HepG2 (cell line): ENCODE results near the gene EIF4EBP3. TPM values are rescaled to one million over a fixed set of nuclear protein-coding genes. Genes with fewer than 3 reads are reported as not detected.

ENCODE experiments used
- DNMT3B ChIP-seq: conservative IDR thresholded peaks from 2 replicates; pipeline ENCODE4 v1.6.1; 2016; ENCODE audit warnings: missing biosample characterization, control low read depth
- GMEB1 ChIP-seq: sonication (generic); formaldehyde crosslinking; IDR thresholded peaks from 2 replicates; pipeline ENCODE4 v1.5.1; 2020; ENCODE audit warnings: missing genetic modification reagents, mild to moderate bottlenecking, borderline replicate concordance
- HMG20B ChIP-seq: conservative IDR thresholded peaks from 2 replicates; pipeline ENCODE4 v1.6.1; 2016; ENCODE audit warnings: missing genetic modification reagents, missing compliant biosample characterization
- HNF1A ChIP-seq, 2 experiments: sonication (generic) in 1 of 2; formaldehyde crosslinking in 1 of 2; IDR thresholded peaks; 2 replicates each; pipeline versions ENCODE4 v1.4.0 to v1.6.1; 2016 to 2020; ENCODE audit warnings: borderline replicate concordance in 1 of 2, low read depth in 1 of 2, mild to moderate bottlenecking in 1 of 2, missing genetic modification reagents in 1 of 2
- HOXA3 ChIP-seq: sonication (generic); formaldehyde crosslinking; IDR thresholded peaks from 2 replicates; pipeline ENCODE4 v1.5.0; 2020; ENCODE audit warnings: missing genetic modification reagents
- KDM6A ChIP-seq: IDR thresholded peaks from 2 replicates; pipeline ENCODE4 v1.6.1; 2016; ENCODE audit warnings: low read depth
- NAIF1 ChIP-seq: sonication (generic); formaldehyde crosslinking; IDR thresholded peaks from 2 replicates; pipeline ENCODE4 v1.5.0; 2020; ENCODE audit warnings: mild to moderate bottlenecking, missing genetic modification reagents, borderline replicate concordance
- SOX5 ChIP-seq: IDR thresholded peaks from 2 replicates; pipeline ENCODE4 v1.6.1; 2016; ENCODE audit warnings: borderline replicate concordance
- SOX6 ChIP-seq, 2 experiments: fragments of 450-650 bp in 1 of 2; sonication (generic) in 1 of 2; formaldehyde crosslinking in 1 of 2; IDR thresholded peaks; 2 replicates each; pipeline versions ENCODE4 v1.4.0 to v1.6.1; 2017 to 2020; ENCODE audit warnings: antibody characterized with exemption in 1 of 2, mild to moderate bottlenecking in 1 of 2, missing genetic modification reagents in 1 of 2
- ZBTB1 ChIP-seq: sonication (generic); formaldehyde crosslinking; IDR thresholded peaks from 2 replicates; pipeline ENCODE4 v1.4.0; 2020; ENCODE audit warnings: missing genetic modification reagents, borderline replicate concordance
- ZBTB3 ChIP-seq: sonication (generic); formaldehyde crosslinking; IDR thresholded peaks from 2 replicates; pipeline ENCODE4 v1.4.0; 2020; ENCODE audit warnings: low read depth, mild to moderate bottlenecking, moderate library complexity, missing genetic modification reagents, borderline replicate concordance
- ZFP41 ChIP-seq: sonication (generic); formaldehyde crosslinking; IDR thresholded peaks from 2 replicates; pipeline ENCODE4 v1.4.0; 2020; ENCODE audit warnings: mild to moderate bottlenecking, missing genetic modification reagents, borderline replicate concordance
- ZIK1 ChIP-seq: sonication (generic); formaldehyde crosslinking; IDR thresholded peaks from 2 replicates; pipeline ENCODE4 v1.5.0; 2020; ENCODE audit warnings: mild to moderate bottlenecking, low read depth, missing genetic modification reagents, borderline replicate concordance
- ZNF296 ChIP-seq: sonication (generic); formaldehyde crosslinking; conservative IDR thresholded peaks from 2 replicates; pipeline ENCODE4 v1.5.0; 2020; ENCODE audit warnings: mild to moderate bottlenecking, missing genetic modification reagents
- ZNF484 ChIP-seq: sonication (generic); formaldehyde crosslinking; IDR thresholded peaks from 2 replicates; pipeline ENCODE4 v1.5.1; 2020; ENCODE audit warnings: mild to moderate bottlenecking, low read depth, missing genetic modification reagents, borderline replicate concordance
- ZNF83 ChIP-seq: sonication (generic); formaldehyde crosslinking; IDR thresholded peaks from 2 replicates; pipeline ENCODE4 v1.4.0; 2020; ENCODE audit warnings: missing genetic modification reagents, mild to moderate bottlenecking, borderline replicate concordance
- polyA plus RNA-seq, 8 experiments: library from polyadenylated mRNA; depleted of rRNA in 3 of 8; stranded (reverse) in 7 of 8; unstranded in 1 of 8; fragments of >200 nt; fragmentation: Illumina TruSeq in 4 of 8; extraction: Trizol in 4 of 8; gene quantifications; 2 replicates each; pipeline versions ENCODE4 v1.2.1 to v1.2.3, GENCODE V29; 2011 to 2016; ENCODE audit warnings: low read depth in 4 of 8, missing spikeins in 1 of 8, mixed read lengths in 1 of 8; ENCODE audit not compliant: insufficient read depth in 1 of 8
- total RNA-seq, 5 experiments: library from RNA; depleted of rRNA; stranded (reverse); fragments of >200 nt; fragmentation: Illumina TruSeq; extraction: Trizol; gene quantifications; 2 replicates each; pipeline ENCODE4 v1.2.3, GENCODE V29; 2016; ENCODE audit warnings: low read depth in 1 of 5
- TF ChIP-seq, protein P1 (sequence below): IDR thresholded peaks from 2 replicates; pipeline ENCODE4 v1.6.1; 2016; ENCODE audit warnings: missing compliant biosample characterization, missing genetic modification reagents, borderline replicate concordance
- TF ChIP-seq, protein P2 (sequence below): sonication (generic); formaldehyde crosslinking; IDR thresholded peaks from 2 replicates; pipeline ENCODE4 v1.5.0; 2020; ENCODE audit warnings: missing genetic modification reagents
- TF ChIP-seq, protein P3 (sequence below): sonication (generic); formaldehyde crosslinking; IDR thresholded peaks from 2 replicates; pipeline ENCODE4 v1.5.1; 2020; ENCODE audit warnings: mild to moderate bottlenecking, missing genetic modification reagents, borderline replicate concordance

Gene EIF4EBP3
- total and polyA plus RNA-seq, 2 of the 13 experiments (the other 11 are each of a cell fraction or from before 2014, with no cell fraction given) = 0.61 to 1.7 TPM

GRCh38 chr5:140546851-140547507, 483 bp upstream of the EIF4EBP3 start (continued):
- TF ChIP-seq ZBTB3 (CRISPR knock-in tag) (peak; percentile 70; the same call in 1 of the 2 replicates), ZNF484 (CRISPR knock-in tag) (no peak), DNMT3B (no peak), ZIK1 (no peak), ZFP41 (CRISPR knock-in tag) (no peak), SOX6 (IDR thresholded peaks at IDR 0.05) (no peak), SOX6 (CRISPR knock-in tag; IDR thresholded peaks at IDR 0.05) (no peak), KDM6A (CRISPR knock-in tag) (no peak), HMG20B (CRISPR knock-in tag) (no peak), HOXA3 (CRISPR knock-in tag) (no peak), HNF1A (IDR thresholded peaks at IDR 0.05; ENCODE audit: low read depth) (no peak), HNF1A (CRISPR knock-in tag; IDR thresholded peaks at IDR 0.05; ENCODE audit: borderline replicate concordance) (no peak), ZNF296 (CRISPR knock-in tag) (no peak), ZNF83 (CRISPR knock-in tag) (no peak), ZBTB1 (CRISPR knock-in tag) (no peak), GMEB1 (CRISPR knock-in tag) (no peak), SOX5 (CRISPR knock-in tag) (no peak), NAIF1 (no peak)
- TF ChIP-seq, protein P1, sequence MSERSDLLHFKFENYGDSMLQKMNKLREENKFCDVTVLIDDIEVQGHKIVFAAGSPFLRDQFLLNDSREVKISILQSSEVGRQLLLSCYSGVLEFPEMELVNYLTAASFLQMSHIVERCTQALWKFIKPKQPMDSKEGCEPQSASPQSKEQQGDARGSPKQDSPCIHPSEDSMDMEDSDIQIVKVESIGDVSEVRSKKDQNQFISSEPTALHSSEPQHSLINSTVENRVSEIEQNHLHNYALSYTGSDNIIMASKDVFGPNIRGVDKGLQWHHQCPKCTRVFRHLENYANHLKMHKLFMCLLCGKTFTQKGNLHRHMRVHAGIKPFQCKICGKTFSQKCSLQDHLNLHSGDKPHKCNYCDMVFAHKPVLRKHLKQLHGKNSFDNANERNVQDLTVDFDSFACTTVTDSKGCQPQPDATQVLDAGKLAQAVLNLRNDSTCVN (CRISPR knock-in tag) = no peak
- TF ChIP-seq, protein P2, sequence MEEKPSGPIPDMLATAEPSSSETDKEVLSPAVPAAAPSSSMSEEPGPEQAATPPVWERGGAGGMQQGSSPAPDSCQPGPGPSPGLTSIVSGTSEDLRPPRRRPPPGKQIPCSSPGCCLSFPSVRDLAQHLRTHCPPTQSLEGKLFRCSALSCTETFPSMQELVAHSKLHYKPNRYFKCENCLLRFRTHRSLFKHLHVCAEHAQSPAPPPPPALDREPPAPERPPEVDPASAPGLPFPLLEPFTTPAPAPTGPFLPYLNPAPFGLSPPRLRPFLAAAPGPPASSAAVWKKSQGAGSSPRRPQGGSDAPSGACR (CRISPR knock-in tag) = no peak
- TF ChIP-seq, protein P3, sequence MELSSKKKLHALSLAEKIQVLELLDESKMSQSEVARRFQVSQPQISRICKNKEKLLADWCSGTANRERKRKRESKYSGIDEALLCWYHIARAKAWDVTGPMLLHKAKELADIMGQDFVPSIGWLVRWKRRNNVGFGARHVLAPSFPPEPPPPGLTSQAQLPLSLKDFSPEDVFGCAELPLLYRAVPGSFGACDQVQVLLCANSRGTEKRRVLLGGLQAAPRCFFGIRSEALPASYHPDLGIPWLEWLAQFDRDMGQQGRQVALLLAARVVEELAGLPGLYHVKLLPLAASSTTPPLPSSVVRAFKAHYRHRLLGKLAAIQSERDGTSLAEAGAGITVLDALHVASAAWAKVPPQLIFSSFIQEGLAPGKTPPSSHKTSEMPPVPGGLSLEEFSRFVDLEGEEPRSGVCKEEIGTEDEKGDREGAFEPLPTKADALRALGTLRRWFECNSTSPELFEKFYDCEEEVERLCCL (CRISPR knock-in tag) = no peak
